ENCODE data around the gene NOS3. TPM values are rescaled to one million over a fixed set of nuclear protein-coding genes. Genes with fewer than 3 reads are reported as not detected.
A peak's percentile ranks its signal among the peaks of the same experiment; 100 is the strongest.

The NOS3 gene
- total RNA-seq, 1 donor from 2014 or later, result 1.9 TPM

DNA sequence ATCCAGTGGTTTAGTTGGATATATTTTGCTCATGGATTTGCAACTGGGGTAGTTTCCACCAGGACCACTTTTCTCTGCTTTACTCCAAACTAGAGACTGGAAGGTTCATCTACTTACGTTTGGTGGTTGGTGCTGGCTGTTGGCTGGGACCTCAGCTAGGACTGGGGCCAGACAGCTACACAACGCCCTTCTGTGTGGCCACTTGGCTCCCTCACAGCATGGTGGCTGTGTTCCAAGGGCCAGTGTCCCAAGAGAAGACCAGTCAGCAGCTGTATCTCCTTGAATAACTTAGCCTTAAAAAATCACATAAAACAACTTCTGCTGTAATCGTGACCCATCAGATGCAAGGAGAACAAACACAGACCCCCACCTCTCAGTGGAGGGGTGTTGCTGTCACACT is 8.5 kb upstream of the NOS3 start:
- TF ChIP-seq, protein P1, sequence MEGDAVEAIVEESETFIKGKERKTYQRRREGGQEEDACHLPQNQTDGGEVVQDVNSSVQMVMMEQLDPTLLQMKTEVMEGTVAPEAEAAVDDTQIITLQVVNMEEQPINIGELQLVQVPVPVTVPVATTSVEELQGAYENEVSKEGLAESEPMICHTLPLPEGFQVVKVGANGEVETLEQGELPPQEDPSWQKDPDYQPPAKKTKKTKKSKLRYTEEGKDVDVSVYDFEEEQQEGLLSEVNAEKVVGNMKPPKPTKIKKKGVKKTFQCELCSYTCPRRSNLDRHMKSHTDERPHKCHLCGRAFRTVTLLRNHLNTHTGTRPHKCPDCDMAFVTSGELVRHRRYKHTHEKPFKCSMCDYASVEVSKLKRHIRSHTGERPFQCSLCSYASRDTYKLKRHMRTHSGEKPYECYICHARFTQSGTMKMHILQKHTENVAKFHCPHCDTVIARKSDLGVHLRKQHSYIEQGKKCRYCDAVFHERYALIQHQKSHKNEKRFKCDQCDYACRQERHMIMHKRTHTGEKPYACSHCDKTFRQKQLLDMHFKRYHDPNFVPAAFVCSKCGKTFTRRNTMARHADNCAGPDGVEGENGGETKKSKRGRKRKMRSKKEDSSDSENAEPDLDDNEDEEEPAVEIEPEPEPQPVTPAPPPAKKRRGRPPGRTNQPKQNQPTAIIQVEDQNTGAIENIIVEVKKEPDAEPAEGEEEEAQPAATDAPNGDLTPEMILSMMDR (conservative IDR thresholded peaks at IDR 0.05; ENCODE audit: low read depth, low read length), result no peak
- no peak for DNase-seq (ENCODE audit: low read depth)
- no peak overlapping the region for H3K4me3 ChIP-seq (ENCODE audit: low read depth, low read length)

DNA sequence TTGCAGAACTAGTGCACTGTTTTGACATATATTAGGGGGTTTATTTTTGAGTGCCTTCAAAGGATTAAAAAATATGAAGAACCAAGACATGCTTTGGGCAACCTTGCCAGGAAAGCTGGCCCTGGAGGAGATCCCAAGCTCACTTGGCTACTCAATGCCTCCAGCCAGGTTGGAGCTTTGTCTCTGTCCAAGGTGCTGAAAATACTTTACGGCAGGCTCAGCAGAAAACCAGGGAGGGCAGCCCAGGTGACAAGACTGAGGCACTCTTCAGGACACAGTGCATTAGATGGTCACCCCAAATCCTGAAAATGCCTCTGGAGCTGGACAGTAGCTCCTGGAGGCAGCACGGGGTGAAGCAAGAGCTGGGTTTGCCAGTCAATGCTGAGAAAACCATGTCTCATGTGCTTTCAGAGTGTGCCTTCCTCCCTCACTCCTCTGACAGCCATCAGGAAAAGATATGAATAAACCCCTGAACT is 6.9 kb upstream of the NOS3 start:
- DNase-seq (ENCODE audit: low read depth), result no peak
- TF ChIP-seq, protein P1 (conservative IDR thresholded peaks at IDR 0.05; ENCODE audit: low read depth, low read length), result no peak
- H3K4me3 ChIP-seq (ENCODE audit: low read depth, low read length), result no peak overlapping the region

DNA sequence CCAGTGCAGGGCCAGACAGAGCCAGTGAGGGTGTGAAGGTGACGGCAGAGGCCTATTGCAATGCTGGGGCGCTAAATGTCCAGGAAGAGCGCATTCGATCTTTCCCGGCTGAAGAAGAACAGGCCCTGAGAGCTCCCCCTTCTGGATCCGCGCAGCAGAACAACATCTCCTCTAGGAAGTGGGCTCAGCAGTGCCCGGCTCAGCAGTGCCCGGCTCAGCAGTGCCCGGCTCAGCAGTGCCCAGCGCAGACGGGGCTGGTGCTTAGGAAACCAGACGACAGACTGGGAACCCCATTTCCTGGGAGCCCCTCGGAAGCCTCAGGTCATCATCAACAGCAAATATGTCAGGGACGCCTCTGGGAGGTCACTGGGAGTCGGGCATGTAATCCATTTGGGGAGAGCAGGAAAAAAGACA is 4.7 kb upstream of the NOS3 start:
- TF ChIP-seq, protein P1 (conservative IDR thresholded peaks at IDR 0.05; ENCODE audit: low read depth, low read length), result peak; percentile 79
- no peak for DNase-seq (ENCODE audit: low read depth)
- H3K4me3 ChIP-seq (ENCODE audit: low read depth, low read length), result no peak overlapping the region

DNA sequence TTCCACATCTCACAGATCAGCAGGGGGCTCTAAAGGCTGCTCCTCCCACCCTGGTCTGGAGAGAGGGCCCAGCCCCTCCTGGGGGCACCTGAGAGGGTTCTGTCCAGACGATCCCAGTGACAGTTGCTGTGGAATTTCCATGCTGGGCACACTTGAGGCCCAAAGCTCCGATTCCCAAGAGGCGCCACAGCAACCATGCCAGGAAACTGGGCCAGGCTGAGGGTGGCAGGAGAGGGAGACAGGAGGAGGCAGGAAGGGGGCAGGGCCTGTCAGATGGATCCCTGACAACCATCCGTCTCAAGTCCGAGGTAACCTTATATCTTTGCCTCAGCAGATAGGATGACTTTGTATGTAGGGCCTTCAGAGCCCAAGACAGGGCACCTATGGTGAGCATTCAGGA is 4.3 kb upstream of the NOS3 start:
- H3K4me3 ChIP-seq (ENCODE audit: low read depth, low read length), result no peak overlapping the region
- TF ChIP-seq, protein P1 (conservative IDR thresholded peaks at IDR 0.05; ENCODE audit: low read depth, low read length), result no peak
- no peak for DNase-seq (ENCODE audit: low read depth)

DNA sequence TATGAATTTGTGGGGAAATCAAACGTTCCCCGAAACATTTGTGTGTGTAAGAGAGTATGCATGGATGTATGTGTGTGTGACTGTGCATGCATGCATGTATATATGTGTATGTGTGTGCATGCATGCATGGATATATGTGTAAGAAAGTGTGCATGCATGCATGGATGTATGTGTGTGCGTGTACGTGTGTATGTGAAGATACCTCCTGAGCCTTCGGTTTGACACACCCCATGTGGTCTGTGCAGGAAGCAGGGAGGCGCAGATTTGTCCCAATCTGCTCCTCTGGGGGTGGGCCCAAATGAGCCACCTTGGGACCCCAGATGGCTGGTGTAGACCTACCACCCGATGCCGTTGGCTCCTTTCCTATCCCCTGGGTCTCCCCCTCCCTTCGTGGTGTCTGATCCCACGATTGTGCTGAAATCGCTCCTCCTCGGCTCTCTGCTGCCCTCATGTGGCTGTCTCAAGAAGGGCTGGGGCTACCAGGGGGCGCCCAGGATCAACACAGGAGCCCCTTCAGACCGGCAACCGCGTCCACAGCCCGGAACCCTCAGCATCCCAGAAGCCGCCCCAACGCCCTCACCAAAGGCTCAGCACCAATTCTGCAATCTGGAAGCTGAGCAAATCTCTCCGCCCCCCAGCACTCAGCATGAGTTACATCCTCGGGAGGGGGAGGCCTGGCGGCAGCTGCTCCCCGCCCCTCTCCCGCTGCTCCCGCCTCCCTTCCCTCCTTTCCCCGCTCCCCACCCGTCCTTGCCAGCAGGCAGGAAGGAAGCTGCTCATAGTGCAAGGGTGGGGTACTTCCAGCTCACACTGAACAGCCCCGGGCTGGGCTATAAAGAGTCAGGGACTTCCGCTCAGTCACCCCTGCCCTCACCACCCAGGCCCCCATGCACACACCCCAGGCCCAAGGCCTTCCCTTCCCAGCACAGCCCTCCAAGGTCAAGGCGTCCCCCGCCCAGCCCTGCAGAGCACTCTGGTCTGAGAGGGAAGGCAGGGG is 2.3 kb upstream of the NOS3 start:
- TF ChIP-seq, protein P1 (conservative IDR thresholded peaks at IDR 0.05; ENCODE audit: low read depth, low read length), result peak; percentile 80
- DNase-seq (ENCODE audit: low read depth), result no peak
- no peak overlapping the region for H3K4me3 ChIP-seq (ENCODE audit: low read depth, low read length)

DNA sequence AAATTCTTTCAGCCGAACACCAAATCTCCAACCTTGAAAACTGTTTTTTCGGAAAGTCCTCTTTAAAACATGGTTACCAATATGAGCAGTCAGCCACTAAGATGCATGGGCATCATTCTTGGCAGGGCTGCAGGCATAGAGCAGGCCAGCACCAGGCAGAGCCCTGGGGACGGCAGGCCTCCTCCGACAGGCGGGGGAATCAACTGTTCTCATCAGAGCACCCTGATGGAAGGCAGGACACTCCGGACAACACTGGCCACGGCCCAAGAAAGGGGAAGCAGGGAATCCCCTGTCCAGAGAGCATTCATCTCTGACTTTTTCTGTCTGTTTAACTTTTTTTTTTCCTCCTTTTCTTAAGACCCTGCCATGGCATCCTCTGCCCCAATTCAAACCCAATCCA is 1.4 kb upstream of the NOS3 start:
- no peak overlapping the region for H3K4me3 ChIP-seq (ENCODE audit: low read depth, low read length)
- TF ChIP-seq, protein P1 (conservative IDR thresholded peaks at IDR 0.05; ENCODE audit: low read depth, low read length), result no peak
- DNase-seq (ENCODE audit: low read depth), result no peak

Measured in epithelial cell of proximal tubule (primary cell).